OCI-LY1 (cell line): ENCODE results near the gene PIGR.

ENCODE experiments used
- H2AFZ ChIP-seq: fragments of 200-600 bp; sonication (generic), shearing (Covaris generic); 2 replicates; pipeline ENCODE4 v1.6.0; 2014; ENCODE audit warnings: antibody characterized with exemption, mild to moderate bottlenecking, low read length
- H3F3A ChIP-seq: fragments of 200-600 bp; sonication (generic), shearing (Covaris generic); 2 replicates; pipeline ENCODE4 v1.6.0; 2014; ENCODE audit warnings: mild to moderate bottlenecking, antibody characterized with exemption, low read length, moderate library complexity; ENCODE audit not compliant: insufficient read depth
- H3K27ac ChIP-seq: fragments of 200-600 bp; sonication (generic); 2 replicates; pipeline ENCODE4 v1.5.1; 2014; ENCODE audit warnings: low read length, mixed run types, mild to moderate bottlenecking, low read depth; ENCODE audit not compliant: poor library complexity, severe bottlenecking
- H3K27me3 ChIP-seq: fragments of 200-600 bp; sonication (generic); 2 replicates; pipeline ENCODE4 v1.6.0; 2014; ENCODE audit warnings: antibody characterized with exemption, mild to moderate bottlenecking, low read length, moderate library complexity; ENCODE audit not compliant: insufficient read depth
- H3K36me3 ChIP-seq: fragments of 200-600 bp; sonication (generic); 2 replicates; pipeline ENCODE4 v1.6.1; 2014; ENCODE audit warnings: mild to moderate bottlenecking, antibody characterized with exemption, low read length, moderate library complexity, mixed read lengths; ENCODE audit not compliant: insufficient read depth
- H3K4me1 ChIP-seq: fragments of 200-600 bp; sonication (generic); 2 replicates; pipeline ENCODE4 v1.5.1; 2014; ENCODE audit warnings: mild to moderate bottlenecking, low read length, moderate library complexity; ENCODE audit not compliant: insufficient read depth, severe bottlenecking
- H3K4me2 ChIP-seq: fragments of 200-600 bp; sonication (generic), shearing (Covaris generic); 2 replicates; pipeline ENCODE4 v1.6.1; 2014; ENCODE audit warnings: low read length
- H3K4me3 ChIP-seq: fragments of 200-600 bp; sonication (generic); 2 replicates; pipeline ENCODE4 v1.5.1; 2014; ENCODE audit warnings: low read length, low read depth, mild to moderate bottlenecking, mixed read lengths; ENCODE audit not compliant: poor library complexity, severe bottlenecking
- H3K79me2 ChIP-seq: fragments of 200-600 bp; shearing (Covaris generic); 2 replicates; pipeline ENCODE4 v1.6.1; 2016; ENCODE audit warnings: mixed run types, low read length, mixed read lengths; ENCODE audit not compliant: insufficient read depth
- H3K9ac ChIP-seq: fragments of 200-600 bp; sonication (generic), shearing (Covaris generic); 2 replicates; pipeline ENCODE4 v1.6.1; 2014; ENCODE audit warnings: mild to moderate bottlenecking, low read length, mixed read lengths
- H3K9me2 ChIP-seq: fragments of 200-600 bp; sonication (generic), shearing (Covaris generic); 2 replicates; pipeline ENCODE4 v1.6.1; 2014; ENCODE audit warnings: low read depth, mild to moderate bottlenecking, low read length, mixed read lengths
- H3K9me3 ChIP-seq: fragments of 200-600 bp; shearing (Covaris generic); 2 replicates; pipeline ENCODE4 v1.6.1; 2014; ENCODE audit warnings: low read length, mixed read lengths
- H4K20me1 ChIP-seq: fragments of 200-600 bp; sonication (generic), shearing (Covaris generic); 2 replicates; pipeline ENCODE4 v1.6.0; 2016; ENCODE audit warnings: mild to moderate bottlenecking, low read length; ENCODE audit not compliant: insufficient read depth
- CTCF ChIP-seq: fragments of 200-600 bp; sonication (generic), shearing (Covaris generic); IDR thresholded peaks from 2 replicates; pipeline ENCODE4 v1.5.1; 2017; ENCODE audit warnings: mild to moderate bottlenecking, antibody characterized with exemption, low read length, moderate library complexity, mixed read lengths
- EZH2 ChIP-seq: fragments of 200-600 bp; sonication (generic), shearing (Covaris generic); IDR thresholded peaks from 2 replicates; pipeline ENCODE4 v1.8.0; 2017; ENCODE audit warnings: borderline replicate concordance, mixed run types, mild to moderate bottlenecking, antibody characterized with exemption, low read length, moderate library complexity, mixed read lengths

Gene PIGR

GRCh38 chr1:206886831-206887230 lies 59.4 kb downstream of the PIGR start:
- Histone ChIP-seq H3K4me3 (no peak overlapping the region), H3K27me3 (peaks cover 5% of the 10 kb centered on the region; the same call in 1 of the 2 replicates), H3K27ac (no peak overlapping the region), H3K9me3 (no peaks in the 10 kb centered on the region), H3K79me2 (no peaks in the 10 kb centered on the region), H3F3A (no peaks in the 10 kb centered on the region), H3K9me2 (no peaks in the 10 kb centered on the region), H2AFZ (no peak overlapping the region), H3K9ac (no peak overlapping the region), H3K36me3 (no peaks in the 10 kb centered on the region), H3K4me2 (no peak overlapping the region), H4K20me1 (no peaks in the 10 kb centered on the region), H3K4me1 (no peaks in the 10 kb centered on the region)
- TF ChIP-seq CTCF (no peak), EZH2 (no peak)

GRCh38 chr1:206885341-206886060 lies 60.8 kb downstream of the PIGR start:
- Histone ChIP-seq H2AFZ (no peak overlapping the region), H3K9me3 (no peaks in the 10 kb centered on the region), H3K36me3 (no peaks in the 10 kb centered on the region), H3K27me3 (peaks cover 5% of the 10 kb centered on the region; the same call in 1 of the 2 replicates), H3K4me3 (no peak overlapping the region), H3K27ac (no peak overlapping the region), H3K9ac (no peak overlapping the region), H3F3A (no peaks in the 10 kb centered on the region), H3K4me1 (no peaks in the 10 kb centered on the region), H4K20me1 (no peaks in the 10 kb centered on the region), H3K4me2 (no peak overlapping the region), H3K79me2 (no peaks in the 10 kb centered on the region), H3K9me2 (no peaks in the 10 kb centered on the region)
- TF ChIP-seq CTCF (no peak), EZH2 (no peak)

GRCh38 chr1:206883876-206884275 lies 62.4 kb downstream of the PIGR start:
- Histone ChIP-seq H3K9ac (no peak overlapping the region), H3K4me3 (no peak overlapping the region), H3K4me2 (no peak overlapping the region), H2AFZ (no peak overlapping the region), H3K4me1 (no peaks in the 10 kb centered on the region), H3K36me3 (no peaks in the 10 kb centered on the region), H3K9me3 (0 out of 2 replicates have a peak, but pooled peaks cover 3% of the 10 kb centered on the region), H3K9me2 (no peaks in the 10 kb centered on the region), H3K27ac (no peak overlapping the region), H3F3A (no peaks in the 10 kb centered on the region), H3K79me2 (no peaks in the 10 kb centered on the region), H3K27me3 (no peaks in the 10 kb centered on the region), H4K20me1 (no peaks in the 10 kb centered on the region)
- TF ChIP-seq EZH2, result no peak

GRCh38 chr1:206883160-206883559 lies 63.1 kb downstream of the PIGR start:
- Histone ChIP-seq H3K27ac (no peak overlapping the region), H3K4me3 (no peak overlapping the region), H2AFZ (no peak overlapping the region), H4K20me1 (no peaks in the 10 kb centered on the region), H3K4me2 (no peak overlapping the region), H3K27me3 (no peaks in the 10 kb centered on the region), H3K79me2 (no peaks in the 10 kb centered on the region), H3K36me3 (no peaks in the 10 kb centered on the region), H3K9ac (no peak overlapping the region), H3F3A (no peaks in the 10 kb centered on the region), H3K9me2 (no peaks in the 10 kb centered on the region), H3K9me3 (peaks cover 8% of the 10 kb centered on the region), H3K4me1 (no peaks in the 10 kb centered on the region)
- TF ChIP-seq CTCF, result no peak
- TF ChIP-seq EZH2, result no peak
